GM19328 (cell line): ENCODE measurements around the gene RRAS.

Experiments
- ATAC-seq: cut with Tn5 transposase; IDR thresholded peaks from one replicate; pipeline ENCODE4 v1.9.1; 2021; ENCODE audit warnings: mild to moderate bottlenecking, moderate library complexity; ENCODE audit not compliant: unreplicated experiment

Gene RRAS

GRCh38 chr19:49640113-49640898, at the start of gene RRAS:
TSS of gene RRAS (minus strand) at chr19:49640143. CDS start at chr19:49640098, 45 bp downstream.
- peak; percentile 57 for ATAC-seq

- ATAC-seq = no peak
Measured at GRCh38 chr19:49689133-49690078, 49.5 kb upstream of the RRAS start, which contains the start of gene ADM5. TSS of gene ADM5 (plus strand) at chr19:49689594. CDS start at chr19:49689838, 244 bp downstream.

GRCh38 chr19:49688531-49689132, 48.7 kb upstream of the RRAS start:
- no peak for ATAC-seq

GRCh38 chr19:49687566-49688316, 47.8 kb upstream of the RRAS start:
- ATAC-seq = no peak

GRCh38 chr19:49687150-49687549, 47.2 kb upstream of the RRAS start:
- no peak for ATAC-seq

GRCh38 chr19:49686503-49687088, 46.7 kb upstream of the RRAS start:
- ATAC-seq = no peak

- ATAC-seq = no peak
Measured at GRCh38 chr19:49685845-49686332, 45.9 kb upstream of the RRAS start.

- no peak for ATAC-seq
Measured at GRCh38 chr19:49684983-49685553, 45.1 kb upstream of the RRAS start.

GRCh38 chr19:49684251-49684982, 44.5 kb upstream of the RRAS start:
- ATAC-seq = no peak

GRCh38 chr19:49683814-49684250, 43.9 kb upstream of the RRAS start:
- no peak for ATAC-seq

- ATAC-seq = no peak
Measured at GRCh38 chr19:49682274-49682673, 42.3 kb upstream of the RRAS start.

- ATAC-seq = no peak
Measured at GRCh38 chr19:49681830-49682229, 41.9 kb upstream of the RRAS start.

- no peak for ATAC-seq
Measured at GRCh38 chr19:49680421-49681351, 40.7 kb upstream of the RRAS start.

GRCh38 chr19:49679771-49680413, 39.9 kb upstream of the RRAS start:
- ATAC-seq = no peak

- ATAC-seq = no peak
Measured at GRCh38 chr19:49678985-49679770, 39.2 kb upstream of the RRAS start.

GRCh38 chr19:49677901-49678674, 38.1 kb upstream of the RRAS start:
- ATAC-seq = no peak
